Posterior cingulate gyrus (tissue), 11 donors: ENCODE measurements around the gene GRK7.

Experiments
- DNase-seq, 10 donors: peaks; one replicate each; pipeline versions ENCODE4 v3.0.0 to v3.0.0-alpha.2; 2020 to 2021; ENCODE audit warnings: mixed read lengths in 3 of 10
- intact Hi-C: fragments of 100-400 bp; cut with DNase I; formaldehyde crosslinking; loops from one replicate; pipeline ENCODE4 v1.15.1; 2023

The GRK7 gene

GRCh38 chr3:141763088-141763750 is at the start of gene GRK7:
Gene GRK7, plus strand, starts transcription at chr3:141763408. Its CDS starts 14,877 bp downstream, at chr3:141778285.
- no peak for DNase-seq
- intact Hi-C loops: no loop called here

DNA sequence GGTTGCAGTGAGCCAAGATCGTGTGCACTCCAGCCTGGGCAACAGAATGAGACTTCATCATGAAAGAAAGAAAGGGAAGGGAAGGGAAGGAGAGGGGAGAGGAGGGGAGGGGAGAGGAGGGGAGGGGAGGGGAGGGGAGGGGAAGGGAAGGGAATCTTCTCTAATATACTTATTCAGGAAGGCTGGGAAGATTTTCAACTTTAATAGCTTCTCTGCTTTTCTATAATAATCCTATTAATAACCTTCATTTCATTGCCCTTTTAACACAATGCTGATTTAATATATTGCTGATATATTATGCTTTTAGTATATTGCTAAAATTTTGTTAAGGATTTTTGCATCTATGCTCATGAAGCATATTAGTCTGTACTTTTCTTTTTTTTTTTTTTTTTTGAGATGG is 48.5 kb upstream of the GRK7 start:
- intact Hi-C loops: no loop called here
- no peak for DNase-seq

DNA sequence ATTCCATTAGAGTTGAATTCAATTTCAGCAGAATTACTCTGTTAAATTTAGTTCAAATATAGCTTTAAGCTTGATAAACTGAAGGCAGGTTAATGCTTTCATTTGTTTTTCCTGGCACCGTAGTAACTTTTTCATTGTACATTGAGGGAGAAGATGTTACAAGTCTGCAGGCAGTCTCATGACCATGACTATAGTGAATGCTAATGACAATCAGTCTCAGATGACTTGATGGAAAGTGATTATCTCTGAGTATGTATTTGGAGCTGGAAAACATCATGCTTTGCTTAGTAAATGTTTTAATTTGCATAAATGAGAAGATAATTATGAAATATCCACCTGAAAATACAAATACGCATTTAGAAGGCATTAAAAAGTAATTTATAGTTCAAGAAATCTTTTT is 41.1 kb upstream of the GRK7 start:
- no peak for DNase-seq
- intact Hi-C loops: no loop called here

DNA sequence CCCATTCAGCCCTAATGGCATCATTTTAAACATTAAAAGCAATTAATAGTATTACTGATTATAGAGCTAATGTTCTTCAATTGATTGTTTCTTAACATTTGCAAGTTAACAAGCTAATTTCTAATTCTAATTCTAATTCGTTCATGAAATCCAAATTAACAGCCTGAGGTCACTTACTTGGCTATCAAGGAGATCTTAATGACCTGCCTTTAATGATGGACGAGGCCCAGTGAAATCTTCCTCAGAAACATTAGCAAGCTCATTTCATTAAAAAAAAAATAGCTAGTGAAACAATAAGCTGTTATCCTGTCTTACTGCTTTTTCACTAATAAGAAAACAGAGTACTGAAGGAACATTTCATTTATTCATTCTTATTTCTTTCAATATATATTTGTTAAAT is 40.6 kb upstream of the GRK7 start:
- no peak for DNase-seq
- intact Hi-C loops: no loop called here

- no peak for DNase-seq
- intact Hi-C loops: no loop called here
These were observed 40.0 kb upstream of the GRK7 start for GRCh38 chr3:141723255-141723654.

- intact Hi-C loops: no loop called here
- DNase-seq: no peak
These were observed 39.0 kb upstream of the GRK7 start for GRCh38 chr3:141724186-141724585.

GRCh38 chr3:141725036-141725435 is 38.2 kb upstream of the GRK7 start:
- intact Hi-C loops: no loop called here
- no peak for DNase-seq

GRCh38 chr3:141726483-141726882 is 36.7 kb upstream of the GRK7 start:
- intact Hi-C loops: no loop called here

DNA sequence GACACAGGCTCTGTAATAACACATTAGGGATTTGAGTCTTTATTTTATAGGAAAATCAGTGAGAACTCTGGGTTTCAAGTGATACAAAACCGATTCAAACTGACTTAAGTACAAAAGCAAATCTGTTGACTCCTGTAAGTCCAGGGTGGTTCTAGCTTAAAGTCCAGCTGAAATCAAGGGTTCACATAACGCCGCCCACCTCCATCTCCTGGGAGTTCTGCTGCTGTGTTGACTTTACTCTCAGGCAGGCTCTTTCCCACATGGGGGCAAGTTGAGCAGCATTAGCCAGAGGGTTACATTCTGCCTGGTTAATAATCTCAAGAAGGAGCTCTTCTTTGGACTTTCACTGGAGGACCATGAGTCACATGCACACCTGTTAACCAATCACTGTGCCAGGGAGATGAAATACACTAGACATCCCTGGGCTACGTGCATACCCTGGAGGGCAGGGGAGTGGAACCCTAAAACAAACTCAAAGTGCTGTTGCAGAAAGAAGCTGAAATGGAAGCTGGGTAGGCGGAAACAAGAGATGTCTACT is 34.8 kb upstream of the GRK7 start:
- no peak for DNase-seq
- intact Hi-C loops: no loop called here

More at GRCh38 chr3:141726483-141726882, 36.7 kb upstream of the GRK7 start:
- DNase-seq: no peak

- DNase-seq: no peak
- intact Hi-C loops: no loop called here
These were observed 34.0 kb upstream of the GRK7 start for GRCh38 chr3:141729240-141729639.

DNA sequence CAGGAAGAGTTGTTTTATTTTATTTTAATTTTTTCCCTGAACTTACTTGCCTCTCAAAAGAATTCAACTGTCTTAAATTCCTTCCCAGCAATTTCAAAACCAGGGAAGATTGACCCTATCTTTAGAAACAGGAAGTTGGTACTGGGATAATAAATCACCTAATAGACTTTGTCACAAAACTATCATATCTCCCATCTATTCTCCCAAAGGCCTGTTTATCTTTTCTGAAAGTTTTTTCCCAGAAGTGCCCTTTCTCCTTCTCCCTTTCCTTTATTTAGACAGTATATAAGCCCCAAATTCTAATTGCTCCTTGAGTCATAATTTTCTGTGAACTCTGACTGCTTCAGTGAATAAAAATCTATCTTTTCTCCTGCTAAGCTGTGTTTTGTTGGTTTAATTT is 28.0 kb upstream of the GRK7 start:
- intact Hi-C loops: loop anchor here (5.0 to 10.0 kb wide), 4 partner anchors 150 to 547 kb away; partner anchors contain the start of gene GK5
- no peak for DNase-seq

GRCh38 chr3:141735770-141736465 is 27.3 kb upstream of the GRK7 start:
- no peak for DNase-seq
- intact Hi-C loops: loop anchor here (5.0 to 10.0 kb wide), 4 partner anchors 151 to 546 kb away; partner anchors contain the start of gene GK5

DNA sequence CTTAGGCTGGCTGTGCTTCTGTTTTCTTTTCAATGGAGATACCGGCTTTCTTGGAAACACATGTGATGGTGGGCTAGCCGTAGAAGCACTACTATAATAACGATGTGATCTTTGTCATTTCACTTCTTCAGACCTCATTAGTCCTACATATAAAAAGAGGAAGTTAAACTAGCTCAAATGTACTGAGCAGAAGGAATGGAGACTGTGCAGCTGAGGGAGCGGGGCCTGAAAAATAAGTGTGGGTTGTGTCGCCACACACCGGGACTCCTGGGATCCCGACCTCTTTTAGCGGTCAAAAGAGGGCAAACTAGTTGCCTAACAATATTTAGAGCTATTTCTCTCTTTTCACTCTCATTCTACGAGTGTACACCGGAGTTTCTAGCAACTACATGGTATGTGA is 26.1 kb upstream of the GRK7 start:
- DNase-seq: no peak

DNA sequence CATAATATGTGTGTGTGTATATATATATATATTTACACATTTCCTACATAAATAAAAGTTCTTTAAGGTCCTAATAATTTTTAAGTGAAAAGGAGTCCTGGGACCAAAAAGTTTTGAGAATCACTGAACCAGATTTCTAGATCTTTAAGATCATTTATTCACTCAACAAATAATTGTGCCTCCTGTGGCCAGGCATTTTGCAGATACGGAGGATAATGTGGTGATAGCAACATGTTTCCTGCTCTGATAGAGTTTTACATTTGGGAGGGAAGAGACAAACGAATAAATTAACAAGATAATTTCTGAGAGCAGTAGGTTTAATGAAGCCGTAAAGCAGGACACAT is 25.6 kb upstream of the GRK7 start:
- intact Hi-C loops: loop anchor here (1.0 to 10.0 kb wide), 5 partner anchors 139 to 545 kb away; partner anchors contain the start of genes ATP1B3 and GK5
- no peak for DNase-seq

More for the DNA sequence above, 26.1 kb upstream of the GRK7 start:
- intact Hi-C loops: loop anchor here (5.0 to 10.0 kb wide), 4 partner anchors 152 to 545 kb away; partner anchors contain the start of gene GK5

DNA sequence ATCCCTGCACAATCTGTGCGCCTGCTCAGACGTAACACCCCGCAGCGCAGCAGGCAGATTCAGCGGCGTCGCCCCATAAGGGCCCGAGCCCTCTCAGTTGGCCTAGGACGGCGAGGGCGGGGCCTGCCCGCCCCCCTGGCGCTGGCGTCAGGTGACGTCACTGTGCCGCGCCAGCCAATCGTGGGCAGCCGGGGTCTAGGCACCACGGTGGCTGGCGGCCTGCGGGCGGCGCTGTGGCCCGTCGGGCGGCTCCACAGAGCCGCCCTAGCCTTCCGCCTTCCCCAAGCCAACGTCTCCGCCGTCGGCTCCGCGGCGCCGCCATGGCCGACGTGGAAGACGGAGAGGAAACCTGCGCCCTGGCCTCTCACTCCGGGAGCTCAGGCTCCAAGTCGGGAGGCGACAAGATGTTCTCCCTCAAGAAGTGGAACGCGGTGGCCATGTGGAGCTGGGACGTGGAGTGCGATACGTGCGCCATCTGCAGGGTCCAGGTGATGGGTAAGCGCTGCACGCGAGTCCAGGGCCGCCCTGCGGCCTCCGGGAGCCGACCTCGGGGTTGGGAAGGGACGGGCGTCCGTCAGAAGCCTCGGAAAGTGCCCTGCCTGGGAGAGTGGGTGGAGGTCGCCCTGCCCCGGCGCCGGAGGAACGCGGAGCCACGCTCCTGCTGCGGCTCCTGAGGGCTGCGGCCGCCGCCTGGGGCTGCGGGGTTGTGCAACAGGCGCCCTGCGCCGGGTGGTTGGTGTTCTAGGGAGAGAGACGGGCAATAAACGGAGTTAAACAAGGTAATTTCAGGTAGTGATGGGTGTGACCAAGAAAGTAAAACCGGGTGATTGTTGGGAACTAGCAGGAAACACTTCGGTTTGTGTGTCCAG is 25.0 kb upstream of the GRK7 start, which contains the start of gene RNF7:
Gene RNF7, plus strand, starts transcription at position 277 of the 869 bp plus-strand sequence. Its CDS starts 44 bp downstream, at position 321.
- intact Hi-C loops: loop anchor here (1.0 to 10.0 kb wide), 5 partner anchors 138 to 544 kb away; partner anchors contain the start of genes ATP1B3 and GK5
- DNase-seq: peak; percentile 88 to 99 (median 93)

DNA sequence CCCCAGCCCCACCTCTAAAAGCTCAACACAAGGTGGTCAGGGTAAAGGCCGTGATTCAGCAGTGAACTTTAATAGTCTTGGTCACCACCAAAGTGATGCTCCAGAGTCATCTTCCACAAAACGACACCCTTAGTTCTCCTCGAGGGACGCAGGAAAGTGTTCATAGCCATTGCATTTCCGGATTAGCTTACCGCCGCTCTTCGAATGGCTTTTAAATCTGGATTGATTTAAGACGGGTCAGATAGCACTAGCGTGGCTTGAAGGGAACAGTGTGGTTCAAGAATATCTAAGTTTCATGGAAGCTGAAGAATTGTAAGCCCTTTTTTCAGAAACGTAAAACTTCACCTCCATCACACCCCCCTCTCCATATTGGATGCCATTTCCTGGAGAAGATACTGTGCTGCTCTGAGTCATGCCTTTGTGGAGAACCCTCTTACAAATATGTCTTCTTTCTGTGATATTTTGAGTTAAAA is 24.3 kb upstream of the GRK7 start:
- DNase-seq: no peak
- intact Hi-C loops: loop anchor here (1.0 to 10.0 kb wide), 5 partner anchors 137 to 543 kb away; partner anchors contain the start of genes ATP1B3 and GK5

DNA sequence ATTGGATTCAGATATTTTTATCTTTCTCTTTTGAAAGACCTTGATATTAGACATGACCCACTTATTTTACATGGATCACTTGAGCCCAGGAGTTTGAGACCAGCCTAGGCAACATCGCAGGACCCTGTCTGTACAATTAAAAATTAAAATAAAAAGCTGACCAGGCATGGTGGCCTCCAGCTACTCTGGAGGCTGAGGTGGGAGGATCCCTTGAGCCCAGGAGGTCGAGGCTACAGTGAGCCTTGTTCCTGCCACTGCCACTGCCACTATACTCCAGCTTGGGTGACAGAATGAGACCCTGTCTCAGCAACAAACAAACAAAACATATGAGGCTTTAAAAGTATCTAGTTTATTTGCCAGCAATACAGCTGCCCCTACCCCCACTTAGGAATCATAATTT is 23.5 kb upstream of the GRK7 start:
- DNase-seq: no peak
- intact Hi-C loops: loop anchor here (5.0 to 10.0 kb wide), 4 partner anchors 155 to 543 kb away; partner anchors contain the start of gene GK5

DNA sequence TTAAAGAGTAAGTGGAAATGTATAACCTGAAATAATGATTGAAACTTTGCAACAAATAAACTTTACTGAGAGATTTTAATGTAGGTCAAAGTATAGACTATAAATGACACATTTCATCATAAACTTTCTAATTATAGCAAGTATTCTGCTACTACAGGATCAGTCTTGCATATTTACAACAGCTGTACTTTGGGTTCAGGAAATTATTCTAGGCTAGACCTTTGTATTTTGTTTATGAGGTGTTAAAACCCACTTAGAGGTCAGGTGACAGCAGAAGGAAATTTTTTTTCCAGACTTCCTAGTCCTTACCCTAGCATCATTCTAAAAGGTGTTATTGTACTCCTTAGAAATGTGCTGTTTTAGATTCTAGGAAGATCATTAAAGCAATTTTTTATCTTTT is 22.9 kb upstream of the GRK7 start:
- intact Hi-C loops: no loop called here

GRCh38 chr3:141743305-141743704 is 19.9 kb upstream of the GRK7 start:
- intact Hi-C loops: no loop called here
- no peak for DNase-seq

More for the DNA sequence above, 22.9 kb upstream of the GRK7 start:
- DNase-seq: no peak

- peak in 5 of 10 donors; percentile 27 to 86 (median 45) for DNase-seq
- intact Hi-C loops: no loop called here
These were observed 16.2 kb upstream of the GRK7 start for GRCh38 chr3:141746962-141747361.
